22Rv1 (cell line): ENCODE measurements around the gene POLK.

Experiments
- H3K27ac ChIP-seq: fragments of 450-650 bp; 2 replicates; pipeline ENCODE4 v1.5.1; 2017
- ZFX ChIP-seq: fragments of 450-650 bp; IDR thresholded peaks from 2 replicates; pipeline ENCODE4 v1.6.1; 2017; ENCODE audit warnings: antibody characterized with exemption, borderline replicate concordance
- TF ChIP-seq, protein P1 (sequence below): fragments of 450-650 bp; IDR thresholded peaks from 2 replicates; pipeline ENCODE4 v1.5.1; 2017; ENCODE audit warnings: mild to moderate bottlenecking

The POLK gene

GRCh38 chr5:75639535-75640311 is 128.0 kb downstream of the POLK start:
- TF ChIP-seq ZFX = no peak
- TF ChIP-seq, protein P1, sequence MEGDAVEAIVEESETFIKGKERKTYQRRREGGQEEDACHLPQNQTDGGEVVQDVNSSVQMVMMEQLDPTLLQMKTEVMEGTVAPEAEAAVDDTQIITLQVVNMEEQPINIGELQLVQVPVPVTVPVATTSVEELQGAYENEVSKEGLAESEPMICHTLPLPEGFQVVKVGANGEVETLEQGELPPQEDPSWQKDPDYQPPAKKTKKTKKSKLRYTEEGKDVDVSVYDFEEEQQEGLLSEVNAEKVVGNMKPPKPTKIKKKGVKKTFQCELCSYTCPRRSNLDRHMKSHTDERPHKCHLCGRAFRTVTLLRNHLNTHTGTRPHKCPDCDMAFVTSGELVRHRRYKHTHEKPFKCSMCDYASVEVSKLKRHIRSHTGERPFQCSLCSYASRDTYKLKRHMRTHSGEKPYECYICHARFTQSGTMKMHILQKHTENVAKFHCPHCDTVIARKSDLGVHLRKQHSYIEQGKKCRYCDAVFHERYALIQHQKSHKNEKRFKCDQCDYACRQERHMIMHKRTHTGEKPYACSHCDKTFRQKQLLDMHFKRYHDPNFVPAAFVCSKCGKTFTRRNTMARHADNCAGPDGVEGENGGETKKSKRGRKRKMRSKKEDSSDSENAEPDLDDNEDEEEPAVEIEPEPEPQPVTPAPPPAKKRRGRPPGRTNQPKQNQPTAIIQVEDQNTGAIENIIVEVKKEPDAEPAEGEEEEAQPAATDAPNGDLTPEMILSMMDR = no peak
- H3K27ac ChIP-seq = no peak overlapping the region

- H3K27ac ChIP-seq = no peak overlapping the region
- TF ChIP-seq ZFX = no peak
- TF ChIP-seq, protein P1 = no peak
These were observed 128.7 kb downstream of the POLK start for GRCh38 chr5:75640395-75640794.

DNA sequence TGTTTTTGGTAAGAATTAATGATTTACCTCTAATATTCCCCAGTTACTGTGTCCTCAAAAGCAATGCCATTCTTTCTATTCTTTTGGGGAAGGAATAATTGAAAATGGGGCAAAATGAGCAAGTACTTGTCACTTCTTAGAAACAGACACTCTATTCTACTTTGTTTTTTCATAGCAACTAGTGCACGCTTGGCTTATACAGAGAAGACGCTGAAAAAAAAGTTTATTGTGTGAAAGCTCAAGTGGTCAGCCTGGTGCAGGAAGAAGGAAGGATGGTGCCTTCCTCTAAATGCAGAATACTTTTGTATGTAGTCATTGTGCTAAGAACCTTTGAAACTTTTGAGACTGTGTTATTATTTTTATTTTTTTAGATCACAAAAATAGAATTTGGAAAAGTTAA is 129.1 kb downstream of the POLK start:
- no peak overlapping the region for H3K27ac ChIP-seq

GRCh38 chr5:75648712-75649111 is 137.0 kb downstream of the POLK start:
- no peak for TF ChIP-seq ZFX
- TF ChIP-seq, protein P1 = no peak
- H3K27ac ChIP-seq = no peak overlapping the region

More for the DNA sequence above, 129.1 kb downstream of the POLK start:
- TF ChIP-seq, protein P1 = no peak
- TF ChIP-seq ZFX = no peak
